Measurements from ENCODE around the gene GLOD5.
A peak's percentile ranks its signal among the peaks of the same experiment; 100 is the strongest.
"Not testable (repeated sequence)": the region's sequence is repeated elsewhere in the genome, so short reads cannot be mapped to it uniquely, and the experiment has no call there.

The GLOD5 gene

DNA sequence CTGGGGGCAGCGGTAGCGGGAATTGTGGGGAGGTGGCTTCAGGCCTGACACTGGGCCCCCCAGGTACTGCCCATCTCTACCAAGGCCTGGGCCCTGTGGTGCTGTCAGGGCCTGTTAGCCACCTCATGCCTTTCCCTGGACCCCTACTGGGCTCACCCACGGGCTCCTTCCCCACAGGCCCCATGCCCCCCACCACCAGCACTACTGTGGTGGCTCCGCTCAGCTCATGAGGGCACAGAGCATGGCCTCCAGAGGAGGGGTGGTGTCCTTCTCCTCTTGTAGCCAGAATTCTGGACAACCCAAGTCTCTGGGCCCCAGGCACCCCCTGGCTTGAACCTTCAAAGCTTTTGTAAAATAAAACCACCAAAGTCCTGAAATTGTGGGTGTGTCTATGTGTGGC, 32.4 kb downstream of the GLOD5 start:
- DNase-seq (ENCODE audit: low read depth), result no peak

DNA sequence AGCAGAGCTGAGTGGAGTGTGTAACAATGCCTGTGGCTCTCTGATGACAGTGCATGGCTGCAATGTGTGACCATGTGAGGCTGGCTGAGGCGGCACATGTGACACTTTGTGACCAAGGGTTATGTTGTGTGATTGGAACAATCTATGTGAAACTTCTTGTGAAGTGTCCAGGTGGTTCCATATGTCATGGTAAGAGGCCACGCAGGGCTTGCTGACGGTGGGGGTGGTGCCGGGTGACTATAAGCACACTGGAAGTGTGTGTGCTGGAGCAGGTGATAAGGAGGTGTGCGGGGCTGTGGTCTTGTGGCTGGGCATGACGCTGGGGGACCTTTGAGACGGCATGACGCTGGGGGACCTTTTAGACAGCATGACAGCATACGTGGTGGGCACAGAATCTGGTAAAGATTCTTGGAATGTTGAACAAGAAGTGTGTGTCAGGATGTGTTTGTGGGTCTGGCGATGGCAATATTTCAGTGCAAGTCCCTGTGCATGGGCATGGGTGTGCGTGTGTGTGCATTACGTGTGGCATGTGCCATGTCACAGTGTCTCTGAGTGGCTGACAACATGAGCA, 32.9 kb downstream of the GLOD5 start:
- no peak for DNase-seq (ENCODE audit: low read depth)

DNA sequence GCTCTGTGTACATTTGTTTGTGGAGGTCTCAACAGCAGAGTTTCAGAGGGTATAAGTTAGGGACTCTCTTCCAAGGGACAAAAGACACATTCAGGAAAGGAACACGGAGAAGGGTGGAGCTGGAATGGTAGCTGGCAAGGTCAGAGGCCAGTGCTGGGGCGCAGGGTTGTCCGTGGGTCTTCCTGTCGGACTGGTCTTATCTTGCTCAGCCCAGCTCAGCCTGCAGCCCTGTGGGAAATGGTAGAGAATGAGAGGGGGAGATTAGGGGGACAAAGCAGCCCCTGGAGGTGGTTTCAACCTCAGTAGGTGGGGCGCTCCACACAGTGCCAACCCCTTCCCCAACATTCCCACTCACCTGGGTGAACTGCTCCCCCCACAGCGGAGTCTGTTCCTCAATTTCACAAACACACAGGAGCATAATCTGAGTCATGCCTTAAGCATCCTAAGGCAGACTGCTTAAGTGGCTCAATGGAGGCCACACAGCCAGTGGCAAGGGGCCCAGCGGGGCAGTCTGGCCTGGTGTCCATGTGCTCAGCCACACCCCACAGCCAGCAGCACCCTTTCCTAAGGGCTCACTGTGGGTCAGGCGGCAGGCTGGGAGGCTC, 33.5 kb downstream of the GLOD5 start:
- DNase-seq (ENCODE audit: low read depth), result no peak

DNA sequence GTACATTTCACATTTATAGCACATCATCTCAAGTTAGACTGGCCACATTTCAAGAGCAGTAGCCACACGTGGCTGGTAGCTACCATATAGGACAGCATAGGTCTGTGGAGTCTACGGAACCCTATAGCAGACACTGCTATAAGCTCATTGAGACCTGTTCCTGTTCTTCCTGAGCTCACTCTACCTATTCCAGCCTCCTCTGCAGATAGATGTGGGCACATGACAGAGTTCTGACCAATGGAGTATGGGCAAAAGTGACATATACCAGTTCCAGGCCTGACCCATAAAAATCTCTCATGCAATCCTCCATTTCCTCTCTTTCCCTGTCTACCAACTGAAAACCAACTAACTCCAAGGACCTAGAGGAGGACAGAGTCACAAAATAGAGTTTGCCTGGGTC, 36.8 kb downstream of the GLOD5 start:
- no peak for DNase-seq (ENCODE audit: low read depth)

DNA sequence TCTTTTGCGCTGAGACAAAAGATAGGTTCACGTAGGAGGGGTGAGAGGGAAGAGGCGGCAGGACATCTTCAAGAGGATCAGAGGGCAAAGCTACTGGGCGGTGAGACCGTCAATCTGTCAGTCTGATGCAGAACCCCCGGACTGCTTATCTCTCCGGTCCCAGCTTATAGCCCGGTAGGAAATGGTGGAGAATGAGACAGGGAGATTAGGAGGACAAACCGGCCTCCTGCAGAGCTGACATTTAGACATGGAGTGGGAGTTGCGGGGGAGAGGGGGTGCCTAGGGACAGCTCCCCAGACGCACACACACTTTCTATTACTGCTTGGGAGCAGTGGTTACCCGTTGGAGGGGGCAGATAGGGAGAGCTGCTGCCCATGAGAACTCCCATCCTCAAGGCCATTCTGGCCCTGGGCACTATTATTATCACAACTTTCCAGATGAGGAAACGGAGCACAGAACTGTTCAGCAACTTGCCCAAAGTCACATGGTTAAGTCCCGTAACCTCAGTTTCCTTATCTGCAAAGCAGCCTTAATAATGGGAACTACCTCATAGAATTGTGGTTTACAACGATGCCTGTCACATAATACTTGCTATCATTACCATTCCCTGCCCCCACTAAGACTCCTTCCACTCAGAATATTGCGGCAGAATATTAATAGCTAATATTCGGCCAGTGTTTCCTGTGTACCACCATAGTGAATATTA, 39.2 kb downstream of the GLOD5 start:
- DNase-seq (ENCODE audit: low read depth), result no peak

DNA sequence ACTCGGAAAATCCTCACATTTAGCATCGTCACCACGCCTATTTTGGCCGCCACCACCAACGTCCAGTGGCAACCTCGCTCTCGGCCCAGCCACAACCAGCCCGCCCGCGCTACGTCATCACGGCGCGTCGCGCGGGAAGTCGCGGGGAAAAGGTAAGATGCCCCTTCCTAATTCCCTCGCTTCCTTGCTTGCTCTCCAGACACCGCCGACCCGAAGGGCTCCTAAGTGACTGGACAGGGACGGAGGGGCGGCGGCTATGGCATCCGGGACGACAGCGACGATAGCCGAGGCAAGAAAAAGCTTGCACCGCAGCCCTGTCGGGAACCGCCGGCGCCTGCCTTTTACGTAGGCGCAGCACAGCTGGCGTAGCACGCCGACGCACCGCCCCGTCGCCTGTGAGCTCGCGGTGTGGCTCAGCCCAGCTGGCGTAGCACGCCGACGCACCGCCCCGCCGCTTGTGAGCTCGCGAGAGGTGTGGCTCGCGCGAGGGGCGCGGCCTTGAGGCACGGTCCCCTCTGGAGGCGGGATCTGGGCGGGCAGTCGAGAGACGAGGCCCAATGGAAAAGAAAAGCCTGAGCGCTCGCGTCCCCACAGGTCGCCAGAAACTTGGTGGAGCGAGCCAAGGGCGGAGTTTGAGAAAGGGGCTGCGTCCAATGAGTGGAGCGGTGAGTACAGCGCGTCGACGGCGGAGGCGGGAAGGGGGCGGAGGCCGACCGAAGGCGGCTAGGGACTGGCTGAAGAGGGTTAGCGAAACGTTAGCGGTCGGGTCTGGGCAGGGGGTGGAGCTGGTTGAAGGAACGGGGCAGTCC, 39.9 kb downstream of the GLOD5 start, which contains the start of gene HDAC6:
HDAC6 (plus strand) TSS at position 788 of the 809 bp plus-strand sequence. CDS start 626 bp downstream, outside the sequence.
- DNase-seq (ENCODE audit: low read depth), result peak; percentile 87

DNA sequence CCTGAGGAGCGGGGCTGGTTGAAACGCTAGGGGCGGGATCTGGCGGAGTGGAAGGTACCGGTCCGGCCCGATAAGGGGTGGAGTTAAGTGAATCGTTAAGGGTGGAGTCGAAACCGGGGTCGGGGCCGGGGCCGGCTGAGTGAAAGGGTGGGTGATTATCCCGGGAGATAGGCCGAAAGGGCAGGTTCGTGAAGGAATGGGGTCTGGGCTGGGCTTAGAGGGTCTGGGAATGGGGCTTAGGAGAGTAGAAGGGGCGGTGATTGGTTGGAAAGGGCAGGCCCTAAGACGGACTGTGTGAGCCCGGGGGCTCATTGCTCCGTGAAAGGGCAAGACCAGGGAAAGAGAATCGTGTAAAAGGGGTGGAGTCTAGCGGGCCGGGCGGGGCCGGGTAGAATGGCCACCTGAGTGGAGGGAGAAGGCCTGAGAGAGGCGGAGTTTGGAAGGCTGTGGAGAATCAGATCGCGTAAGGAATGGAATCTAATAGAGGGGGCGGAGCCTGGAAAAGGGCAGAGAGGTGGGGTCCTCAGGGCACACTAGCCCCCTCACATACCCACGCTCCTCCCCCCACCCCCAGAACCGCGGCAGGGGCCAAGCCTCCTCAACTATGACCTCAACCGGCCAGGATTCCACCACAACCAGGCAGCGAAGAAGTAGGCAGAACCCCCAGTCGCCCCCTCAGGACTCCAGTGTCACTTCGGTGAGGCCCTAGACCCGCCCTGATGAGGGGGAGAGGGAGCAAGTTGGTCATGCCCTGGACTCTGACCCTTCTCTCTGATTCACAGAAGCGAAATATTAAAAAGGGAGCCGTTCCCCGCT, 40.8 kb downstream of the GLOD5 start:
- DNase-seq (ENCODE audit: low read depth), result peak; percentile 55

DNA sequence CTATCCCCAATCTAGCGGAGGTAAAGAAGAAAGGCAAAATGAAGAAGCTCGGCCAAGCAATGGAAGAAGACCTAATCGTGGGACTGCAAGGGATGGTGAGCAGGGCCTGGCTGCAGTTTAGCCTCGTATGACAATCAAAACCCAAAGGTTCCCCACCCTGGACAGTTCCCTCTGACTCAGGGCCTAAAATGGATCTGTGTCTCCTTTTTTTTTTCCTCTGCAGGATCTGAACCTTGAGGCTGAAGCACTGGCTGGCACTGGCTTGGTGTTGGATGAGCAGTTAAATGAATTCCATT, 41.3 kb downstream of the GLOD5 start:
- DNase-seq (ENCODE audit: low read depth), result no peak

DNA sequence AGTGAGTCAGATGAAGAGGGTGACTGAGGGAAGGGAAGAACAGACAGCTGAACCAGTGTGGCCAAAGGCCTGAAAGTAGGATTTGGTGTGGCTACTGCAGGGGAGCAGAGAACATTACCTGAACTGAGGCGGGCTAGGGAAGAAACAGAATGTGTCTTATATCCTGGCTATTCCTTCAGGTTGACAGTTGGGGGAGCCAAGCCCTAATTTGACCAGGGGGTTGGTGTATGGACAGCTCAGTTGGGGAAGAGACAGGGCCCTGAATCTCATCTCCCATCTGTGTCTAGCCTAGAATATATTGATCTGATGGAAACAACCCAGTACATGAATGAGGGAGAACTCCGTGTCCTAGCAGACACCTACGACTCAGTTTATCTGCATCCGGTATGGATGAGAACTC, 44.5 kb downstream of the GLOD5 start:
- no peak for DNase-seq (ENCODE audit: low read depth)

DNA sequence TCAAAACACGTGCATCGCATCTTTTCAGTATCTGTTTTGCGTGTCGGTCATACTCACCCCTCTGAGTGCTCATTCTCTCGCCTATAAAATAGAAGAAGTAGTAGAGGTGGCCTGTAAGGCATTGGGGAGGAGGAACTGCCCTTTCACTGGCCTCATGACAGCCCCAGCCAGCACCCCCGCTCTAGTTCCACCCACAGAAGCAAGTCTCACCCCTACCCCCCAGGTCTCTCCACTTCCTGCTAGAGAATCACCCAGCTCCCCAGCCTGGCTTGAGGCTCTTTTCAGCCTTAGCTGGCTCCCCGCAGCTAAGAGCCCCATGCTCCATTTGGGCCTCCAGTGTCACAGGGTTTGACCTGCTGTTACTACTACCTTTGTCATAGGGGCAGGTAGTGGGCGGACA, 52.1 kb downstream of the GLOD5 start:
- DNase-seq (ENCODE audit: low read depth), result no peak

DNA sequence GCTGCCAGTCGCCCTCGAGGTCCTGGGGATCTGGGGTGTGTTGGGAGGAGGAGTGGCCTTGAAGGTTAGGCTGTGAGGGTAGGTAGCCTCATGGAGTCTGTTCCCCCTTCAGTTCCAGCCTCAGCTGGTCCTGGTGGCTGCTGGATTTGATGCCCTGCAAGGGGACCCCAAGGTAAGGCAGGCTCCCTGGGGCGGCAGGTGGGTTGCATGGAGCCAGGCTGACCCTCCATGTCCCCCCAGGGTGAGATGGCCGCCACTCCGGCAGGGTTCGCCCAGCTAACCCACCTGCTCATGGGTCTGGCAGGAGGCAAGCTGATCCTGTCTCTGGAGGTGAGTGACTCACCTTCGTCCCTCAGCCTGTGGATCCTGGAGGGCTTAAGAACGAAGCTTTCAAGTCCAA, 53.2 kb downstream of the GLOD5 start:
- no peak for DNase-seq (ENCODE audit: low read depth)

DNA sequence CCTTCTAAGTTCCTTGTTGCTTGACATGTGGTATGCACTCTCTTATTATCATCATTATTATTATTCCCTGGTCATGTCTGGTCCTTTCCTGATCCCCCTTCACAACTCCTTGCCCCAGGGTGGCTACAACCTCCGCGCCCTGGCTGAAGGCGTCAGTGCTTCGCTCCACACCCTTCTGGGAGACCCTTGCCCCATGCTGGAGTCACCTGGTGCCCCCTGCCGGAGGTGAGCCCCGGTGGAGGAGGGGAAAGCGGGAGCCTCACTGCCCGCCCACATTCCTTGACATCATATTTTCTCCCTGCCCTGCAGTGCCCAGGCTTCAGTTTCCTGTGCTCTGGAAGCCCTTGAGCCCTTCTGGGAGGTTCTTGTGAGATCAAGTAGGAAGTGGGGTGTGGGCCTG, 53.7 kb downstream of the GLOD5 start:
- no peak for DNase-seq (ENCODE audit: low read depth)

DNA sequence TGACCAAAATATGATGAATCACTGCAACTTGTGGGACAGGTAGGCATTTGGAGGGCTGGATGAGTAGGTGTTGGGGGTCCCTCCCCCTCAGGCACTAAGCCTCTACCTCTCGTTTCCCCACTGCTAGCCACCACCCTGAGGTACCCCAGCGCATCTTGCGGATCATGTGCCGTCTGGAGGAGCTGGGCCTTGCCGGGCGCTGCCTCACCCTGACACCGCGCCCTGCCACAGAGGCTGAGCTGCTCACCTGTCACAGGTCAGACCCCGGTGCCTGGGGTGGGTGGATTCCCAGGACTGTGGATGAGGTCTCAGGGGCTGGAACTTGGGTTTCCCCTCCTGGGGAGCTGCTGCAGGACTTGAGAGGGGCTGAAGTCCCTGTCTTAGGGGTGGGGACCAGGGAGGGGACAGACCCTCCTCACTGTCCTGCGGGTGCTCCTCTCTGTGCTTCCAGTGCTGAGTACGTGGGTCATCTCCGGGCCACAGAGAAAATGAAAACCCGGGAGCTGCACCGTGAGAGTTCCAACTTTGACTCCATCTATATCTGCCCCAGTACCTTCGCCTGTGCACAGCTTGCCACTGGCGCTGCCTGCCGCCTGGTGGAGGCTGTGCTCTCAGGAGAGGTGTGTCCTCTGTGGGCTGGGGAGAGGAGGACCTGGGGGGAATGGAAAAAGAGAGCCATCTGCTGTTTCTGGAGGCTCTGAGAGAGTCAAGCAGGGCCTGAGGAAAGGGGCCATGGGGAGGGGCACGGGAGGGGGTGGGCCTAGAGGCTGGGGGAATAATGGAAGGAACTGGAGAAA, 54.7 kb downstream of the GLOD5 start:
- DNase-seq (ENCODE audit: low read depth), result no peak

DNA sequence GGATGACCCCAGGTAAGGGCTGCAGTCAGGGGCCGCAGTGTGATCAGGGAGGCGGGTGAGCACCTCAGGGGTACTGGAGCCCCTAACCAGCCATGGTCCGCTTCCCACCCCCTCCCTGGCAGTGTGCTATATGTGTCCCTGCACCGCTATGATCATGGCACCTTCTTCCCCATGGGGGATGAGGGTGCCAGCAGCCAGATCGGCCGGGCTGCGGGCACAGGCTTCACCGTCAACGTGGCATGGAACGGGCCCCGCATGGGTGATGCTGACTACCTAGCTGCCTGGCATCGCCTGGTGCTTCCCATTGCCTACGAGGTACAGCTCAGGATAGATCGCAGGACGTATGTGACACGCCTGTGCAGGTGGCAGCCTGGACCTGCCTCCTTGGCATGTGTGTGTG, 56.6 kb downstream of the GLOD5 start:
- DNase-seq (ENCODE audit: low read depth), result no peak

DNA sequence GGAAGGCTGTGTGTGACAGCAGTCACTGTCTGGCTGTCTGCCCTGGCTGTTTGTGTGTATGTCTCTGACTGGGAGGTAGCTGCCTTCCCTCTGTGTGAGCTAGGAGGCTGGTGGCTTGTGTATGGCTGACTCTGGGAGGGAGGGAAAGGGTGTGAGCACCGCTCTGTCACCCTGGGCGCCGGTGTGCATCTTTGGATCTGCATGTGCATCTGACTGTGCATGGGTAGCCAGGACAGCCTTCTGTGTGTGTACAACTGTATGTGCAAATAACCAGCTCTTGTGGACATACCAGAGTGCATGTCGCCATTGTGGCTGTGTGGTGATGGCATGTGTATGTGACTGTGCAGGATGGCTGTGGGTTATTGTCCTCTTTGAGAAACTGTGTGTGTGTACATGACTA, 57.3 kb downstream of the GLOD5 start:
- no peak for DNase-seq (ENCODE audit: low read depth)

DNA sequence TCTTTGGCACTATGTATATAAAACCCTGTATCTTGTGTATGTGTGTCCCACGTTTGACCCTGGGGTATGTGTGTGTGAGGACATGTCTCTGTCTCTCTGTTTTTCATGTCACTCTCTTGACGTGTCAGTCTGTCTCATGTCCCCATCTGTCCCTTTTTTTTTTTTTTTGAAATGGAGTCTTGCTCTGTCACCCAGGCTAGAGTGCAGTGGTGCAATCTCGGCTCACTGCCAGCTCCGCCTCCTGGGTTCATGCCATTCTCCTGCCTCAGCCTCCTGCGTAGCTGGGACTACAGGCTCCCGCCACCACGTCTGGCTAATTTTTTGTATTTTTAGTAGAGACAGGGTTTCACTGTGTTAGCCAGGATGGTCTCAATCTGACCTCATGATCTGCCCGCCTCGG, 57.8 kb downstream of the GLOD5 start:
- not testable (repeated sequence) for DNase-seq (ENCODE audit: low read depth)

DNA sequence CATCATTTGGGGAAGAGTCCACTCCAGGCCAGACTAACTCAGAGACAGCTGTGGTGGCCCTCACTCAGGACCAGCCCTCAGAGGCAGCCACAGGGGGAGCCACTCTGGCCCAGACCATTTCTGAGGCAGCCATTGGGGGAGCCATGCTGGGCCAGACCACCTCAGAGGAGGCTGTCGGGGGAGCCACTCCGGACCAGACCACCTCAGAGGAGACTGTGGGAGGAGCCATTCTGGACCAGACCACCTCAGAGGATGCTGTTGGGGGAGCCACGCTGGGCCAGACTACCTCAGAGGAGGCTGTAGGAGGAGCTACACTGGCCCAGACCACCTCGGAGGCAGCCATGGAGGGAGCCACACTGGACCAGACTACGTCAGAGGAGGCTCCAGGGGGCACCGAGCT, 61.5 kb downstream of the GLOD5 start:
- DNase-seq (ENCODE audit: low read depth), result no peak

All from HS-27A (cell line).